ENCODE data around the gene C11orf16. TPM values are rescaled to one million over a fixed set of nuclear protein-coding genes. Genes with fewer than 3 reads are reported as not detected.
"Not testable (repeated sequence)": the region's sequence is repeated elsewhere in the genome, so short reads cannot be mapped to it uniquely, and the experiment has no call there.

C11orf16 gene
- total RNA-seq, 4 donors from 2014 or later = not detected

DNA sequence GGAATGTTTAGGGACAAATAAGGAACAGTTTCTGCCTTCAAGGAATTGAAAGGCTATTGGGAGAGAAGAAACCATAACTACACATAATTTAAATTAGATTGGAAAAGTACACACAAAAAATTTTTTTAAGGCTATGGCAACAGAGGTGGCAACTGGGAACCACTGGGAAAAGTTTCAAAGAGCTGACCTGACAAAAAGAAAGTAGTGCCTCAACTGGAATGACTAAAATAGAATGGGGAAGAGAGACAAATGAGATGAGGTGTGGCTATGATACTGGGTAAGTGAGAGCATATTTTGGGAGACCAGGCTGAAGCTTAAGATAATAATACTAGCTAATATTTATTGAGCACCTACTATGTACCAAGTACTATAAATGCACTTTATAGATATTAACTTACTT, 24.6 kb downstream of the C11orf16 start:
- Histone ChIP-seq H3K4me1 (peaks cover 4 to 17% (median 9%) of the 10 kb centered on the region in 4 donors), H3K4me3 (no peak overlapping the region), H3K9me3 (no peaks in the 10 kb centered on the region), H3K27ac (no peak overlapping the region), H3K27me3 (no peaks in the 10 kb centered on the region), H3K36me3 (no peaks in the 10 kb centered on the region)
- no peak for TF ChIP-seq CTCF (IDR thresholded peaks at IDR 0.05)
- TF ChIP-seq POLR2AphosphoS5 (IDR thresholded peaks at IDR 0.05) = no peak
- no peak for TF ChIP-seq EP300 (IDR thresholded peaks at IDR 0.05; ENCODE audit: low read depth)
- no peak for TF ChIP-seq POLR2A (IDR thresholded peaks at IDR 0.05)
- in situ Hi-C loops (cut with MboI; ENCODE audit: low pct_ligation_motif_present in 1 of 4, low pct_unique_long_range_greater_than_20kb in 1 of 4, low sequenced_read_pairs in 3 of 4) (no loop called here), intact Hi-C loops (cut with DNase I; ENCODE audit: low total_unique reads) (no loop called here)
- no peak for DNase-seq

GRCh38 chr11:8907116-8907515, 25.6 kb downstream of the C11orf16 start:
- intact Hi-C loops (cut with DNase I; ENCODE audit: low total_unique reads) = no loop called here
- no peak for DNase-seq
- no peaks in the 10 kb centered on the region for H3K9me3 ChIP-seq
- H3K4me1 ChIP-seq = peaks cover under 1 to 12% (median 7%) of the 10 kb centered on the region in 4 donors
- TF ChIP-seq CTCF (IDR thresholded peaks at IDR 0.05) = no peak
- no peak for TF ChIP-seq EP300 (IDR thresholded peaks at IDR 0.05; ENCODE audit: low read depth)
- no peak for TF ChIP-seq POLR2A (IDR thresholded peaks at IDR 0.05)
- no peak for TF ChIP-seq POLR2AphosphoS5 (IDR thresholded peaks at IDR 0.05)
- 82 to 90% methylated on average over 1 of the region's 1 CpG for WGBS, 2 donors (ENCODE audit: low coverage in 1 of 2)
- no peak overlapping the region for H3K27ac ChIP-seq
- no peak overlapping the region for H3K4me3 ChIP-seq
- no peaks in the 10 kb centered on the region for H3K36me3 ChIP-seq
- no peaks in the 10 kb centered on the region for H3K27me3 ChIP-seq
- in situ Hi-C loops (cut with MboI; ENCODE audit: low pct_ligation_motif_present in 1 of 4, low pct_unique_long_range_greater_than_20kb in 1 of 4, low sequenced_read_pairs in 3 of 4) = no loop called here

DNA sequence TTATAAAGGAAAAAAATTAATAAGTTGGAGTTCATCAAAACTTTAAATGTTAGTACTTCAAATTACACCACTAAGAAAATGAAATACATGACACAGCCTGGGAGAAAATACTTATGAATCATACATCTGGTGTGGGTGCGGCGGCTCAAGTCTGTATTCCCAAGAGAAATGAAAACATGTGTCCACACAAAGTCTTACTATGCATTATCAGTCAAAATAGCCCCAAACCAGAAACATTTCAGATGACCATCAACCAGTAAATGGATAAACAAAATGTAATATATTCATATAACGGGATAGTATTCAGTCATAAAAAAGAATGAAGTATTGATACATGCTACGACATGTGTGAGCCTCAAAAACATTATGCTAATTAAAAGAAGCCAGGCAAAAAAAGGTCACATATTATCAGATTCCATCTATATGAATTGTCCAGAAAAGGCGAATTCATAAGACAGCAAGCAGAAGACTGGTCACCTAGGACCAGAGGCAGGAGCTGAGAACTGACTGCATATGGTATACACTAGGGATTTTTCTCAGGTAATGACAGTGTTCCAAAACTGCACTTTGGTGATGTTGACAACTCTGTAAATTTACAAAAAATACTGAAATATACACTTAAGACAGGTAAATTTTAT, 27.1 kb downstream of the C11orf16 start:
- in situ Hi-C loops (cut with MboI; ENCODE audit: low pct_ligation_motif_present in 1 of 4, low pct_unique_long_range_greater_than_20kb in 1 of 4, low sequenced_read_pairs in 3 of 4) = no loop called here

DNA sequence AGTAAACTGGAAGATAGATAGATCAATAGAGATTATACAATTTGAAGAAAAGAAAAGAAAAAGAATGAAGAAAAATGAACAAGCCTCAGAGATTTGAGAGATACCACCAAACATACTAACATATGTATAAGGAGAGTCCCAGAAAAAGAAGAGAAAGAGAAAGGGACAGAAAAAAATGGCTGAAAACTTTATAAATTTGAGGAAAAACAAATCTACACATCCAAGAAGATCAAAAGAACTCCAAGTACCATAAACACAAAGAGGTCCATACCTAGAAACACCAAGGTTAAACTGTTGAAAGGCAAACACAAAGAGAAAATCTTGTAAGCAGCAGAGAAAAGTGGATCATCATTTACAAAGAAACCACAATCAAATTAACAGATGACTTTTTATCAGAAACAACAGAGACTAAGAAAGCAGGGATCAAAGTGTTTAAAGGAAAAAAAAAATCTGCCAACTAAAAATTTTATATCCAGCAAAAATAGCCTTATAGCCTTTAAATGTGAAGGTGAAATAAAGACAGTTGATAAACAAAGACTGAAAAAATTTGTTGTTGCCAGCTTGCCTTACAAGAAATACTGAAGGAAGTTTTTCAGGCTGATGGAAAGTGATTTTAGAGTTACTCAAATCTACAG, 33.5 kb downstream of the C11orf16 start:
- H3K4me1 ChIP-seq = no peaks in the 10 kb centered on the region
- no peak overlapping the region for H3K4me3 ChIP-seq
- H3K36me3 ChIP-seq = no peaks in the 10 kb centered on the region
- DNase-seq = no peak
- intact Hi-C loops (cut with DNase I; ENCODE audit: low total_unique reads) = no loop called here
- in situ Hi-C loops (cut with MboI; ENCODE audit: low pct_ligation_motif_present in 1 of 4, low pct_unique_long_range_greater_than_20kb in 1 of 4, low sequenced_read_pairs in 3 of 4) = no loop called here
- peaks cover 16 to 18% of the 10 kb centered on the region in 2 donors for H3K9me3 ChIP-seq
- H3K27me3 ChIP-seq = no peaks in the 10 kb centered on the region
- no peak overlapping the region for H3K27ac ChIP-seq
- TF ChIP-seq CTCF (IDR thresholded peaks at IDR 0.05) = no peak
- no peak for TF ChIP-seq EP300 (IDR thresholded peaks at IDR 0.05; ENCODE audit: low read depth)
- no peak for TF ChIP-seq POLR2AphosphoS5 (IDR thresholded peaks at IDR 0.05)

More for the DNA sequence above, 27.1 kb downstream of the C11orf16 start:
- DNase-seq = no peak
- H3K27me3 ChIP-seq = no peaks in the 10 kb centered on the region
- H3K4me1 ChIP-seq = peaks cover 0 to 8% (median 7%) of the 10 kb centered on the region in 4 donors
- H3K36me3 ChIP-seq = no peaks in the 10 kb centered on the region
- no peak overlapping the region for H3K4me3 ChIP-seq
- no peaks in the 10 kb centered on the region for H3K9me3 ChIP-seq
- intact Hi-C loops (cut with DNase I; ENCODE audit: low total_unique reads) = no loop called here
- 69 to 78% methylated on average over 3 to 5 of the region's 5 CpGs for WGBS, 2 donors (ENCODE audit: low coverage in 1 of 2)
- TF ChIP-seq POLR2AphosphoS5 (IDR thresholded peaks at IDR 0.05) (no peak), POLR2A (IDR thresholded peaks at IDR 0.05) (no peak), CTCF (IDR thresholded peaks at IDR 0.05) (no peak), EP300 (IDR thresholded peaks at IDR 0.05; ENCODE audit: low read depth) (no peak)
- H3K27ac ChIP-seq = no peak overlapping the region

- in situ Hi-C loops (cut with MboI; ENCODE audit: low pct_ligation_motif_present in 1 of 4, low pct_unique_long_range_greater_than_20kb in 1 of 4, low sequenced_read_pairs in 3 of 4); intact Hi-C loops (cut with DNase I; ENCODE audit: low total_unique reads); H3K27ac ChIP-seq; H3K4me3 ChIP-seq; DNase-seq; H3K9me3 ChIP-seq; H3K27me3 ChIP-seq; H3K4me1 ChIP-seq; H3K36me3 ChIP-seq: not testable (repeated sequence)
- 65 to 89% methylated on average over 2 of the region's 2 CpGs for WGBS, 2 donors (ENCODE audit: low coverage in 1 of 2)
Measured at GRCh38 chr11:8891185-8891584, 41.6 kb downstream of the C11orf16 start.

All from transverse colon (tissue), 4 donors.